Right renal pelvis (tissue), 4 donors: ENCODE measurements around the gene GRM1. TPM values are rescaled to one million over a fixed set of nuclear protein-coding genes. Genes with fewer than 3 reads are reported as not detected.

Experiments used
- DNase-seq, 4 donors: peaks; one replicate each; pipeline ENCODE4 v3.0.0-alpha.2; 2013; ENCODE audit warnings: low read depth in 4 of 4, low spot score in 3 of 4, missing footprints in 1 of 4
- polyA plus RNA-seq, 4 donors: library from polyadenylated mRNA; unstranded; fragments of 120-200 nt; gene quantifications; one replicate each; pipeline ENCODE4 v1.2.1, GENCODE V29; 2013; ENCODE audit not compliant: insufficient read length in 4 of 4

Gene GRM1
- polyA plus RNA-seq, 4 donors, result 0.15 to 0.27 (median 0.20) TPM

- DNase-seq, result no peak
Observed at GRCh38 chr6:146310628-146311027, 281.8 kb downstream of the GRM1 start.

DNA sequence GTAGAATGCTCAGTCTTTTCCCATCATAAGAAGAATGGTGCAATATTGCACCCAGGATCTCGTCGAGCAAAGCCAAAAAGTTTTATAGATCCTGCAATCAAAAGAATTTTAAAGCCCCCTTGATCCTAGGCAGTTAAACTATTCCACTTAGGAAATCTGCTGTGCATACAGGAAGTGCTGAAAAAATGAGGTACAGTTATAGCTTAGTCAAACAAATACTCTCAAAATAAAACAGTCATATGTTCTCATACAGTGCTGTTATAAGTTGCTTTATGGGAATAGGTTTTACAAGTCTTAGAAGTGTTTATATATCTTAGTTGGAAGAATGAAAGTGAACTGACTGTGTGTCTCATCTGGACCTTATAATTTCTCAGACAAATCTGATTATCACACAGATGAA lies 282.2 kb downstream of the GRM1 start:
- DNase-seq, result no peak

DNA sequence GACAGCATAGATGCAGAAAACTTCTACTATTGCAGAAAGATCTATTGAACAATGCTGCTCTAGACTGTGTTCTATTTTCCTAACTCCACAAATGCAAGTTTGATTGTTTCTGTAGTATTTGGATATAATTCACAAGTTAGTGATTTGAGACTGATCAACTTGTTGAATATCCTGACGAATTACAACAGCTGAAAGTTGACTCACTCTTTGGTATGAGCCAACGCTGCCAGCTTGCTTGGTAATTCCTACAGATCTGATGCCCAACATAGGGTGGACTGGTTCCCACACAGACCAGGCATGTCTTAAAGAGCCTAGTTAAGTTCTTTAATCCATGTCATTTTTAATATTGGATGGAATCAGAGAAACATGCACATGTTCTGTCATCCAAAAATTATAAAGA lies 283.7 kb downstream of the GRM1 start:
- no peak for DNase-seq

GRCh38 chr6:146315381-146316174 lies 286.7 kb downstream of the GRM1 start:
- no peak for DNase-seq

DNA sequence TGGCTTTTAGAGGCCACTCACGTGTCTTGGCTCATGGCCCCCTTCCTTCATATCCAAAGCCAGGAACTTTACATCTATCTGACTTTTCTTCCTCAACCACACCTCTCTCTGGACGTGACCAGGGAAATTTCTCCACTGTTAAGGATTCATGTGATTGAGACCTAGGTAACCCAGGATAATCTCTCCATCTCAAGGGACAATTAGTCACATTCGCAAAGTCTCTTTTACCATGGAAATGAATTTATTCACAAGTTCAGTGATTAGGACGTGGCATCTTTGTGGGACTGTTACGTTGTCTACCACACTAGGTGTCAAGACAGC lies 287.3 kb downstream of the GRM1 start:
- no peak for DNase-seq

DNA sequence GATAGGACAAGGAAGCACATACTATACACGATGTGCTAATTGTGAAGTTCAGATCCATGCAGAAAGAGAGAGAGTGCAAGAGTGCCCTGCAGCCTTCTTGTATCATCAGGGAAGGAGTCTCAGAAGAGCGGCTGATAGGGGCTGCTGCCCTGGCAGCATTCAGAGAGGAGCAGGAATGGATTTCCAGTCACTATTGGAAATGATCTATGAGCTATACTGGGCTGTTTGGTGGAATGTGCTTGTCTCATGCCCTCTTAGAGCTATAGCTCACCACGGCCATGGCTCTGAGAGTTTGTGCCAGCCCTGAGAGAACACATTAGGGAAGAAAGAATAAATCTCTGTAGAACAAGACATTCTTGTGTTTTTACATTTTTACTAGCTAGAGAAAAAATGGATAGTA lies 302.2 kb downstream of the GRM1 start:
- DNase-seq, result no peak

GRCh38 chr6:146335336-146335735 lies 306.5 kb downstream of the GRM1 start:
- no peak for DNase-seq

- DNase-seq, result no peak
Observed at GRCh38 chr6:146336191-146336590, 307.3 kb downstream of the GRM1 start.

- DNase-seq, result no peak
Observed at GRCh38 chr6:146337376-146337775, 308.5 kb downstream of the GRM1 start.

DNA sequence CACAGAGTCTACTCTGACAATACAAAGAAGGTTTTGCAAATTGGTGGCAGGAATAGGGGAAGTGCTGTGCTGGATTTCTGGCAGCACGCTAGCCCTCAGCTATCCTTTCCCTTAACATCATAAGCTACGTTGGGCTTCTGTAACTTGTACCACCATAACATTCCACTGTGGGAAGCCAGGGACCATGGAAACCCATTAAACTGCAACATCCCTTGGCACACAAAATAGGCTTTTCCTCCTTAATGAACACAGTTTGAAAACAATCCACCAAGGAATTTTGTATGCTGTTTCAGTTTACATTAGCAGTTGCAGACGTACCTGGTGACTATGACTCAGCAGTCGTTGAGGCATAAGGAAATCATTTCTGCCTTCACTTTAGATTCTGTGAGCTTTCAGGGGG lies 310.9 kb downstream of the GRM1 start:
- DNase-seq, result no peak

DNA sequence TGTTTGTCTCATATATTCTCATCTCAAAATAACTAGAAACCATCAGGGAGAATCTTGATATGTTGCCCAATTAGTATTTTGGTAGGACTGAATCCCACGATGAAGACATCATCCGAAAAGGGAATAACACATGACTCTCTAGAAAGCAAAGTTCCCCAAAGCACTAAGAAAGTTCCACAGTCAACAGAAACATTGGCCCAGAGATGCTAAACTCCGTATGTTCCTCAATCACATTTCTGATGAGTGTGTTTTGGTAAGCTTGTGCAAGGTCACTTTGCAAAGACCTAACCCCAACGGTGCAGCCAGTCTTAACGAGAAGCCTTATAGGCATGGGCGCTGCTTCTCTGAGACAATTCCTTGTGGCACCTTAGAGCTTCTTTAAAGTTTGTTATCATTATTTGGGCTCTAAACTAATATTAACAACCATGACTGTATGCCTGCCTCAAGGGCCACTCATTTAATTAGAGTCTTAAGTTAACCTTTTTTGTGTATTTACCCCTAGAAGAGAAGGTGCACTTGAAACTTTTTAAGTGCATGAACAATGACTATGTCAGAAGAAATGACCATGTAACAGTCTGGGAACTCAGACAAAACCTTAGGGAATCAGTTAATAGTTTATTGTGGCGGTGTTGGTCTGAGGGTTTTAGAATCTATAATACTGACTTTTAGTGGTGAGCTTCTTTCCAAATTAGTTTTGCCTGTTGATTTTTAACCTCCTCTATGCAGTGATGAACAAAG lies 312.8 kb downstream of the GRM1 start:
- DNase-seq, result no peak

DNA sequence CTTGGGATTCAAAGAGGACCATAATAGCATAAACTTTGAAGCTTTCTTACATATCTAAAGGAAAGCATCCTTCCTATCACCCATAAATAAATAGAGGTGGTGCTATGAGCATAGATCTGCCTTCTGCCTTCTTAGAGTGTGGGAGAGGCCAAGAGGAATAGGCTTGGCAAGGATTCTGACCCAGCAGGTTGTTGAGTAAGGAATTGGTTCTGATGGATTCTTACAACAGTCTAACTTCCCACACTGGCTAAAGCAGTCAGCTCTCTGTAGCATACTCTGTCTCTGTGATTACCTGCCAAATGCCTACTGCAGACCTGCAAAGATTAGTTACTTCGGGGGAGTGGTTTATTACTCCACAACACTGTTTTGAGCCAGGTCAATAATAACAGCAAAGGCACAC lies 316.7 kb downstream of the GRM1 start:
- DNase-seq, result no peak

GRCh38 chr6:146347090-146347489 lies 318.2 kb downstream of the GRM1 start:
- no peak for DNase-seq

DNA sequence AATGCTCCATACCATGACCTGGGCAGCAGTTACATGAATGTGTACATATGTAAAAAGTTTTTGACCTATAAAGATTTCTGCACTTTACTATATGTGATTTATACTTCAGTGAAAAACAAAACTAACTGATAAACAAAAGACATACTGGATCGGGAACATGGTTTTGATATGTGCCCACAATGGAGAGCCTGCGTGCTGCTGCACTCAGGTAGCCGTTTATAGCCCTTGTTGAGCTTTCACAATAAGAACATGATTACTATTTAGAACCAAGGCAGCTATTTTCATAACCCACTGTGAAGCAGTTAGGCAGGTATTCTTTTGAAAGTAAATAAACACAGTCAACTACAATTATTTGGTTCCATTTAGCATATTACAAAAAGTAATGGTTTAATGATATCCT lies 318.8 kb downstream of the GRM1 start:
- no peak for DNase-seq

DNA sequence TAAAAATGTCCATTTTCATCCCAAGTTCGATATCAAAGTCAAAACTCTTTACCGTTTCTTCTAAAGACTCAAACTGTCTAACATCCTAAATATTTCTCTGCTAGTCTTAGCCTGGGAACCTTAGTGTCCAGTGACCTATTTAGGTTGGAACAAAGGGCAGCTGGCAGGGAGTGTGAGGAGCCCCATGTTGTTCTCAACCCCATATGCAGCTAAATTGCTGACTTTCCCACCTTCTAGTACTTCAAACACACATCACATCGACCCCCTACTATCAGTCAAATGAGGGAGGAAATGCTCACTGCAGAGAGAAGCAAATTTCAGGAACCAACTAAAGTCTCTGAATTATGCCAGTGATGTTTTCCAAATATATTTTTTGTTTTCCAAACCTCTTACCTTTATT lies 322.2 kb downstream of the GRM1 start:
- DNase-seq, result no peak

DNA sequence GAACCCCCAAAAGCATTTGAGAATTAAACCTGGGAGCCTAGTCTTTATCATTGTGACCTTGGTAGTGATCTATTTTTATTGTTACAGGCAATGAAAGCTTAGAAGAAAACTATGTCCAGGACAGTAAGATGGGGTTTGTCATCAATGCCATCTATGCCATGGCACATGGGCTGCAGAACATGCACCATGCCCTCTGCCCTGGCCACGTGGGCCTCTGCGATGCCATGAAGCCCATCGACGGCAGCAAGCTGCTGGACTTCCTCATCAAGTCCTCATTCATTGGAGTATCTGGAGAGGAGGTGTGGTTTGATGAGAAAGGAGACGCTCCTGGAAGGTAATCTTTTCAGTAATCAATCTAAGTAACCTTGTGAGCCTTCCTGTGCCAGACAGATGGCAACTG lies 323.3 kb downstream of the GRM1 start:
- DNase-seq, result no peak

GRCh38 chr6:146354451-146354850 lies 325.6 kb downstream of the GRM1 start:
- DNase-seq, result no peak

DNA sequence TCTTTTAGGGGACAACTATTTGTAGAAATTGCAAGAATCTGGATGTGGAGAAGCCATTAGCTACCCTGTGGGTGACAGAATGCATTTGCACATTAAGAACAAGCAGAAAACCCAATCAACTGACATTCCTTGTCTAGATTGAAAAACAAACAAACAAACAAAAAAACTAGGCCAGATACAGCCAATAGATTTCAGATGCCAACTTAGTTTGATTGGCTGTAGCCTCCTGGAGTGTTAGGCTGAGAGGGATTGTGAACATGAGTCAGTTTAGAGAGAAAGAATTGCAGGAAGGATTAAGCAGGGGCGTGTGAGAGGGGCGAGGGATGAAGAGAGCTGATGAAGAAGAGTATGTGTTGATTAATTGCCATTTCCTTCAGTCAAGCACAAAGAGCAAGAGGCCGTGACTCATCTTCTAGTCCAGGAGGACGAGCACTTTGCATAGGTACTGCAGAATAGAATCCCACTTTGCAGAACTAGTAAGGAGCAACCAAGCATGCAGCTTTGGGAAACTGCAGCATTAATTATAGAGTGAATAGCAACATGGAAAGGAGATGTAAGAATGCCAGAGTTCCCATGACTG lies 326.7 kb downstream of the GRM1 start:
- no peak for DNase-seq

DNA sequence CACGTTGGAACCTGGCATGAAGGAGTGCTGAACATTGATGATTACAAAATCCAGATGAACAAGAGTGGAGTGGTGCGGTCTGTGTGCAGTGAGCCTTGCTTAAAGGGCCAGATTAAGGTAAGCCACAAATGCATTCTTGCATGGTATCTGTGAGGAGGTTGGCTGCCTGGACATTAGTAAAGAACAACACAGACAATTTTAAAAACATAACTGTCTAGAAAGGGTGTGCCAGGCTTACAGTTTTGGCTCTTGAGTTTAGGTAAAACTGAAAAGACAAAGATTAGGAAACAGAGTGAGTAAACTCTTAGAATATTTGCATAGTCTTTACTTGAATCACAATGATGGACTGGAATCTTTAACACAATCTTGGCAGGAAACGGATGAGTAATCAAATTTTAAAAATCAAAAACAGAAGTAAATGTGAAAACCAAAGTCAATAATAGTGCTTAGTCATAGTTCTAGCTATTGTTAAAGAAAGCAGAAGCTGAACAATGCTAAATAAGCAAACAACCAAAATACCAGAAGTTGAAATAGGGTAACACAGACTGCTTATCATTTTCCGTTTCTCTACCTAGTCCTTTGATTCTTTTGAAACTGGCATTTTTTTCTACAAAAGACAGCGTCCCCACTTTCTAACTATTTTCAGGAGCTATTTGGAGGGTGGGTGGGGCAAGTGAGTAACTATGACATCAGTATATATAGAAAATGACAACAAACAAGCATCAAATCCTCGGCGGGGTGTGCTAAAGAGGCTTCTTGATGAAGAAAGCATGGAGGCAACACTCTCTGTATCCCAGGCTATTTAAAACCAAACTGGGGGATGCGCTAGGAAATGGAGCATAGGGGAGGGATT lies 328.9 kb downstream of the GRM1 start:
- no peak for DNase-seq

GRCh38 chr6:146358431-146359046 lies 329.7 kb downstream of the GRM1 start:
- DNase-seq, result no peak

DNA sequence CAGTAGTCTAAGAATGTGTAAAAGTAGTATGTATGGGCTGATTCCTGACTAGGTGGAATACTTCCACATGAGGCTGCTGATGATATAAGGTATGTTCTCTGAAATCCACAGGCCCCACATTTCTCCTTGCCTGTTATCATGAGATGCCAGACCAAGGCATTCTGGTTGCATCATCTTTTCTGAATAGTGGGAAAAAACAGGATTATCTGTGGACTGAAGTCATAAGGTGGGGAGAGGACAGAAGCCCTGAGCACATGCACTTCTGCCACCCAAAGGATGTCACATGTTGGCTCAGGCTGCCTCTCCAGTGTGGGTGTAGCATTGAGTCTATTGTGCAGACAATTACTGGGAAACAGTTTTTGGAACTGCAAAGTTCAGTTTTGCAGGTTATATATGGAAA lies 330.3 kb downstream of the GRM1 start:
- no peak for DNase-seq
